GM10248 (cell line): ENCODE measurements around the gene NXPH2.

Source experiments
- CTCF ChIA-PET: fragments of 300-600 bp; sonication (Branson Sonifier 250); formaldehyde crosslinking; extraction: SDS; loops from one replicate; lab custom pipeline; 2021; ENCODE audit warnings: antibody characterized with exemption; lab: Yijun Ruan, JAX
- POLR2A ChIA-PET: fragments of 350-650 bp; sonication (Branson Sonifier 250); formaldehyde crosslinking; extraction: SDS; loops from one replicate; lab custom pipeline; 2020; ENCODE audit warnings: antibody characterized with exemption; lab: Yijun Ruan, JAX
- DNase-seq: peaks from one replicate; pipeline ENCODE4 v3.0.0; 2012; ENCODE audit errors: extremely low spot score
- CTCF ChIP-seq: IDR thresholded peaks from 2 replicates; pipeline ENCODE4 v1.5.1; 2012; ENCODE audit warnings: mild to moderate bottlenecking, low read depth; ENCODE audit errors: extremely low read depth, missing control alignments, control extremely low read depth

NXPH2 gene

DNA sequence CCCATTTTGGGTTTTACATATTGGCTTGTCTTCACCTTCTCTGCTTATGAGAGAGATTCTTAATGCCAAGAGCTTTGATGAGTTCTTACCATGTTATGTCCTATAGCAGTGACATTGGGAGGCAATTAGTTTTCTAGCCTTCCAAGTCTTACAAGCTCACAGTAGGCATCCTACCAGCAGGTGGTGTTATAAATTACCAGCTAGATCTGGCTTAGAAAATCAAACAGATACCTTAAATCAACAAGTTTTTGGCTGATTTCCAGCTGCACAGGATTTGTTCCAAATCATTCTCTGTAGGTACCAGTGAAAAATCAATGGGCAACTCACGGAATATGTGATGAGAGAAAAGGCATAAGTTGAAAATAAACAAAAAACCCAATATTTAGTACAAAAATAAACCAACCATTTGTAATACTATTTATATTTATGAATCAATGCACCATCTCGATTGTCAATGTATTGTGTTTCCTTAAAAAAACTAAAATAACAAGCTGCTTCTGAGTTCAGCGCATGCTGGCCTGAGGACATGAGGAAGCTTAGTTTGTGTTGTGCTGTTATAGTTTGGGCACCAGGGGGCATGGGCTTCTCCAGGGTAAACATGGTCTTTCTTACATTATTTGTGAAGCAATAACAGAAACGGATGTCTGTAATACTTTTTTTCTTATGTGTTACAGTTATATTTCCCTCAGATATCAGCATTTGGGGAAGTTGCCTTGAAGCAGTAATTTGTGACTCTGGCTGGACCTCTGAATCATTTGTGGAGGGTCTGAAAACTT lies 34.1 kb upstream of the NXPH2 start:
- POLR2A ChIA-PET: no interaction called here

GRCh38 chr2:138811431-138811830 lies 31.2 kb upstream of the NXPH2 start:
- POLR2A ChIA-PET: no interaction called here
- TF ChIP-seq CTCF: no peak
- CTCF ChIA-PET: interaction anchor here (1.0 to 1.7 kb wide), 4 partner anchors 9 to 25 kb away, joined by 3 to 6 read pairs (median 3); no protein-coding TSS in a partner anchor
- no peak for DNase-seq

More for the DNA sequence above, 34.1 kb upstream of the NXPH2 start:
- CTCF ChIA-PET: interaction anchor here (0.8 to 4.4 kb wide), 5 partner anchors 9 to 1349 kb away, joined by 3 to 19 read pairs (median 4); no protein-coding TSS in a partner anchor
- no peak for TF ChIP-seq CTCF
- DNase-seq: no peak

GRCh38 chr2:138794724-138795123 lies 14.5 kb upstream of the NXPH2 start:
- ChIA-PET POLR2A (no interaction called here), CTCF (interaction anchor here (1.4 kb wide), 1 partner anchor 8 kb away, joined by 9 read pairs; no protein-coding TSS in a partner anchor)
- no peak for DNase-seq
- no peak for TF ChIP-seq CTCF

GRCh38 chr2:138787053-138787666 lies 7.0 kb upstream of the NXPH2 start:
- CTCF ChIA-PET: interaction anchor here (0.6 to 3.2 kb wide), 27 partner anchors 8 to 925 kb away, joined by 3 to 21 read pairs (median 4); no protein-coding TSS in a partner anchor
- no peak for DNase-seq
- POLR2A ChIA-PET: no interaction called here
- TF ChIP-seq CTCF: peak; percentile 68

- DNase-seq: no peak
- no peak for TF ChIP-seq CTCF
- ChIA-PET CTCF (no interaction called here), POLR2A (no interaction called here)
Measured at GRCh38 chr2:138782383-138782782, 2.2 kb upstream of the NXPH2 start.

DNA sequence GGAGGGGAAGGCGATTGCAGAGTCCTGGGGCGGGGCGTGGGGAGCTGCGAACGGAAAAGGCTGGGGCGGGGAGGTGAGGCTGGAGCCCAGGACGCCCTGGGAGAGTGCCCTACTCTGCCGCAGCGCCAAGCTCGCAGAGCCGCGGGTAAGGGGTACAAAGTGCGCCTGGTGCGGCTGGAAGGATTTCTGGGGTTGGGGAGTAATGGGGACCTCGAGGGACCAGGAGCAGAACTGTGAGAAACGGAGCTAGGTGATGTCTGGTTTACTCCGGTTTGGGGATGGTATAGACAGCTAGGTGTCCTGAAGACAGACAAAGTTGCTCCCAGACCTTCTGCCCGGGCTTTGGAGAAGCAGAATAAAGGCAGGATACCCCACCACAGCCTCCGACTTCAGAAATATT lies 718 bp upstream of the NXPH2 start:
- DNase-seq: no peak
- CTCF ChIA-PET: no interaction called here
- POLR2A ChIA-PET: no interaction called here
- no peak for TF ChIP-seq CTCF
